Activated CD8-positive, alpha-beta memory T cell treated with anti-CD3 and anti-CD28 coated beads for 36 hours (primary cell): ENCODE results near the gene AQP11. TPM values are rescaled to one million over a fixed set of nuclear protein-coding genes. Genes with fewer than 3 reads are reported as not detected.

Source experiments
- CTCF ChIA-PET: fragments of 350-600 bp; sonication (Branson Sonifier 250); formaldehyde crosslinking; loops from one replicate; lab custom pipeline; 2021; ENCODE audit warnings: antibody characterized with exemption; lab: Charles Lee
- POLR2A ChIA-PET: fragments of 350-600 bp; sonication (Branson Sonifier 250); formaldehyde crosslinking; loops from one replicate; lab custom pipeline; 2021; ENCODE audit warnings: antibody characterized with exemption; lab: Charles Lee
- total RNA-seq, 2 experiments: library from RNA; stranded (reverse); gene quantifications; one replicate each; pipeline ENCODE4 v1.2.3, GENCODE V29; 2021

Gene AQP11
- total RNA-seq, 2 experiments from 2014 or later, result 0.46 to 0.55 TPM

GRCh38 chr11:77644887-77645286 is 55.1 kb downstream of the AQP11 start:
- POLR2A ChIA-PET, result no interaction called here
- CTCF ChIA-PET, result no interaction called here

DNA sequence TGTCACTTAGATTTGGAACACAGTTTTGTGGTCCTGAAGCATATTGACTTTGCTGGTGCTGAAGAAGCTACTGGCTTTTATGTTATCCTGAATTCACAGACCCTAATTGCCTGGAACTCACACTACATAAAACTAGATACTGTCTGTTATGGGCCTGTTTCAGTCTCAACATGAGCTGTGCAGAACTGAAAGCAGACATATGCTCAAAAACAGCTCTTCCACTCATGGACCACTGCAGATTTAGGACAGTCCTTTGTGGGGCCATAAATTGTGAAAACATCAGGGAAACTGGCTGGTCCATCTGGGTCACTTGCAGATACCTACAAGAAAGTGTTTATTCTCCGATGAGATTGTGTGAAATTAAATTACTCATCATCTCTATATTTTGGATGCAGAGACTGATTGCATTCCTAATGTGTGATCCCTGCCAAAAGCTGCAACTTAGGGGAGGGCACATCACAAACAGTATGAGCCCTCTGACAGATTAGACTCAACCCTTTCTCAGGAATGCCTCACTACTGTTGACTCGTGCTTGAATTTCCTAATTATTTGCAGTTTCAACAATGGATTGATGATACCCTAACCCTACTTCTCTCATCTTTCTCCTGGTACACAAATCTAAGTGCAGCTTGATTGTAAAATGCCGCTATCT is 58.0 kb downstream of the AQP11 start:
- POLR2A ChIA-PET, result no interaction called here
- CTCF ChIA-PET, result no interaction called here

GRCh38 chr11:77650123-77650522 is 60.4 kb downstream of the AQP11 start:
- POLR2A ChIA-PET, result interaction anchor here (0.5 kb wide), 1 partner anchor 149 kb away, joined by 3 read pairs; no protein-coding TSS in a partner anchor
- CTCF ChIA-PET, result no interaction called here

DNA sequence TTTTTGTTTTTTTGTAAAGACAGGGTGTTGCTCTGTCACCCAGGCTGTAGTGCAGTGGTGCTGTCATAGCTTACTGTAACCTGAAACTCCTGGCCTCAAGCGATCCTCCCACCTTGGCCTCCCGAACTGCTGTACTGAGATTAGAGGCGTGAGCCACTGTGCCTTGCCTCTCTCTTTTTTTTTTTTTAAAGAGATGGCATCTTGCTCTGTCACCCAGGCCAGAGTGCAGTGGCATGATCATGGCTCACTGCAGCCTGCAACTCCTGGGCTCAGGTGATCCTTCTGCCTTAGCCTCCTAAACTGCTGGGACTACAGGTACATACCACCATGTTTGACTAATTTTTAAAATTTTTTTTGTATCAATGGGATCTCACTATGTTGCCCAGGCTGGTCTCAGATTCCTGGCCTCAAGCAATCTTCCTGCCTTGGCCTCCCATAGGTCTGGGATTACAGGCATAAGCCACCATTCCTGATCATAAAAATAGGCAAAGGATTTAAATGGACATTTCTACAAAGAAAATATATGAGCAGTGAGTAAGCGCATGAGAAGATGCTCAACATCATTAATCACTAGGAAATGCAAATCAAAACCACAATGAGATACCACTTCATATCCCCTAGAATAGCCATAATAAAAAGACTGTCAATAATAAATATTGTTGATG is 65.1 kb downstream of the AQP11 start:
- CTCF ChIA-PET, result no interaction called here
- POLR2A ChIA-PET, result no interaction called here

DNA sequence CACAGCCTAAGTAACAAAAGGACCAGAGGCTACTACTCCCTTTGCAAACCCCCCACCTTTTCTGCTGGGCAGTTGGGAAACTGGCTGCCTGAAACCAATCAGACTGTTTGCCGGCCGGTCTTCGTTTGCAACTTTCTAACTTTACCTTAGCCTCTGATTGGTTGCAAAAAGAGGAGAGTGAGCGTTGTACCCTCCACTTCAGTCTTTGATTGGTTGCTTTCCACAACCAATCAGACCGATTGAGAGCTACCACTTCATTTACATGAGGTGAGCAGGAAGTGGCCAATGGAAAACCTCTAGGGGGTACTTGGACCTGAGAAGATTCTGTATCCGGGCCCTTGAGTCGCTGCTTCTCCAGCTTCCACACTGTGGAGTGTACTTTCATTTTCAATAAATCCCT is 66.6 kb downstream of the AQP11 start:
- CTCF ChIA-PET, result no interaction called here
- POLR2A ChIA-PET, result no interaction called here

DNA sequence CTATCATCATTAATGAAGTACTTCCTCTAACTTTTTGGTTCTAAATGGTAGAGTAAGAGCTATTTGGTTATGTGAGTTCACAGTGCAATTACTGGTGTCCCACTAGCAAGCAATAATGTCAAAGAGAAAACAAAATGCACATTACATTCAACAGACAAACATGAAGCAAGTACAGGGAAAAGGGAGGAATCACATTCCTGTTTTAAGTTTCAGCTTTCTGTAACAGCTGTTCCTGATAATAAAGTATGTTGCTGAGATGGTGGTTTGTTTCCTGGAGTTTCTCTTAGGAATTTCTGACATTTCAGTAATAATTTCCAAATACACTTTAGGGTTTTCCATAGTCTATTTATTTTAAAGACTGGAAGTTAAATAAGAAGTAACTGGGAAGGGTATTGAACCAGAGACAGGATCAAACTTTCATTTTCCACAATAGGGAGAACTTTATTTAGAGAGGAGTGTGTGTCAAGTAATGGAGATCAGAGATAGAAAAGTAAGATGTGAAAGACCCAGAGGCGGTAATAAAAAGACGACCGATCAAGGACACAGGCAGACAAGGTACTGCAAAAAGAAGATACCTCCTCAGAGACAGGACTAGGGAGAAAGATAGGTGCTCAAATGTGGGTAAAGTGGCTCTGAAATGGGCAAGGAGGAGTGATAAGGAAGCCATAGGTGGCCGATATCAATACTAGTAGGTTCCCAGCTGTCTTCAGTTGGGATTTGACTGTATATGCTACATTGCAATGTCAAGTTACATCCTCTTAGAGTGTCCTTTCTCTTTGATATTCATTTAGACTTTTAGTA is 68.7 kb downstream of the AQP11 start:
- CTCF ChIA-PET, result no interaction called here
- POLR2A ChIA-PET, result no interaction called here

Other genes with a start within 250 kb of the AQP11 start
- gene PAK1, start 115.9 kb upstream of the AQP11 start, total RNA-seq, result 10 to 100 TPM; 33.1 to 35.2 TPM
- 100 to 1,000 TPM; 152 to 173 TPM for gene CLNS1A, start 47.8 kb downstream of the AQP11 start, total RNA-seq
- gene RSF1, start 230.8 kb downstream of the AQP11 start, total RNA-seq, result 10 to 100 TPM; 40.5 to 47.6 TPM
- gene AAMDC, start 231.2 kb downstream of the AQP11 start, total RNA-seq, result 1 to 10 TPM; 2.6 to 3.8 TPM